Hepatic stellate cell (primary cell): ENCODE measurements around the gene PRRX1.

Experiments used
- DNase-seq: peaks from one replicate; pipeline ENCODE4 v3.0.0; 2011; ENCODE audit warnings: low spot score

PRRX1 gene

DNA sequence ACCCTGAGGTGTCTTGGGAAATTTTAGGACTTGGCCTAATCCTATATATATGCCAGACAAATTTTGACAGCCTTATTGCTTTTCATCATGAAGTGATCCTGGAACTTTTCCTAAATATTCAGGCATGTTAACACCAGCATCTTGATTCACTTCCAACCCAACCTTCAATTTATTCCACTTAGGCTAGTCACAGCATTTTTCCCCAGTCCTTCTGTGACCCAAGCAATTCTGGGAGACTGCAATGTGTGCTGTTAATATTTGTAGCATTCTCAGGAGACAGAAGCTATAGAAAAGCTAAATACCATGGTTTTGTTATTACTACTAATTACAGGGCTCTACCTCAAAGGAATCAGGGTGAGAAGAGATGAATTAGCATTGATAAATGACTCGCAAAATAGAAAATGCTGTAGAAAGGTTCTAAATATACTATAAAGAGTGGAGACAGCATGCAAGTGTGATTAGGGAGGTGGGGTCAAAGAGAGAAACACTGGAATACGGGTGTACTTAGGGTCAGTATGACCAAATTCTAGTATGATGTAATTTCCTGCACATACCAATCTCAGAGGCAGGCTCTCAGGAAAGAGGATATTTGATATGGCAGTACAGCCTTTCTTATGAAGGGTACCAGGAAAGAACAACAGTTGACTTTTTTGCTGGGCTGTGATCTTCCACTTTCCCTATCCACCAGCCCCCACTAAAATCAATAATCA lies 29.1 kb downstream of the PRRX1 start:
- no peak for DNase-seq

DNA sequence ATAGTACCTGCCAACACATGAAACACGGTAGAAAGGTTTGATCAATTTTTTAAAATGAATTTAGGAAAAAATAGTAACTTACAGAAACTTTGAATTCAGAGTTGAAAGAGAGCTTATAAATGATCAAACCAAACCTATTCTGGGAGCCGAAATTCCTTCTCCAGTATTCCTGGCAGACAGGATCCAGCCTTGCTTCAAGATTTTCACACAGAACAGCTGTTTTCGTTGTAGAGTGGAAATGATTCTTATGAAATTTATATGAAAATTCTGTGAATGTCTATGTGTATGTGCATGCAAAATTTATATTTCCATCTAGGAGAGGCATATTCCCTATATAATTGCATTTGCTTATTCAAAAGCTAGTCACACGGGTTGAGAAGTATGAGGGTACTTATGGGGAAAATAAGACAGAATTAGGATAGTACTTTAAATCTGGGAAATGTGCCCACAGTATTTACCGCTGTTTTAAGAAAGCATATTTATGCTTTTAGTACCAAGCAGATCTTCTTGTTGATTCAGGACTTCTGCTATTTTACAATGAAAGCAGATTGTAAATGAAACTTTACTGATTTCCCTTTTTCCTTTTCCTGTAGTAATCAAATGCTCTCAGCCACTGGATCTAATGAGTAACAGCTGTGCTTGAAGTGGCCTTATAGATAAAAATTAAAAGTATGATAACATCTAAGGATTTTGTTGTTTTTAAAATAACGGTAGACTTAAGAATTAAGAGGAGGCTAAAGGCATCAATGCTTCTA lies 30.4 kb downstream of the PRRX1 start:
- DNase-seq = no peak

DNA sequence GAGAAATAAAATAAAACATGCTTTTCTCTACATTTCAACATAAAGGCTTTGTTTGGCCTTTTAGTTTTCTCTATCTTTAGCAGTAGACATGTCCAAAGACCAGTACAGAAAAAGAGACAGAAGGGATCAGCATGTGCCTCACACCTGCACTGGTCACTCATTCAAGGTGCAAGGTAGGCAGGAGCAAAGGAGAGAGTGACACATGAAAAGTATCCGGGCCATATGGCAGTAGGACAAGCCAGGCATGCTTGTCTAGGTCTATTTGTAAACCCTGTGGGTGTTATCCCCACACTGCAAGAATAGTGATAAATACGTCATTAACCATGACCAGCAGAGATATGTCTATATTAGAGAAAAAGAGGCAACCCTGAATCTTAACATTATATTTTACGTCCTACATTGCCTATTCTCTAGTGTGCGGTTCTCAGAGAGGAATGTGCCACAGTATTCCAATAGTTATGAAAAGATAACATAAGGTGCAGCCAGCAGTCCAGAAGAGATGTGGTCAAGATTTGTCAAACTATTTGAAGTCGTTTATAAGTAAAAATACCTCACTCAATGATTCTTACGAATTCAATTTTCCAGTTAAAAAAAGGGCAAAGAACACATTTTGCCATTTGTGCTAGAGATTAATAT lies 32.1 kb downstream of the PRRX1 start:
- DNase-seq = no peak

DNA sequence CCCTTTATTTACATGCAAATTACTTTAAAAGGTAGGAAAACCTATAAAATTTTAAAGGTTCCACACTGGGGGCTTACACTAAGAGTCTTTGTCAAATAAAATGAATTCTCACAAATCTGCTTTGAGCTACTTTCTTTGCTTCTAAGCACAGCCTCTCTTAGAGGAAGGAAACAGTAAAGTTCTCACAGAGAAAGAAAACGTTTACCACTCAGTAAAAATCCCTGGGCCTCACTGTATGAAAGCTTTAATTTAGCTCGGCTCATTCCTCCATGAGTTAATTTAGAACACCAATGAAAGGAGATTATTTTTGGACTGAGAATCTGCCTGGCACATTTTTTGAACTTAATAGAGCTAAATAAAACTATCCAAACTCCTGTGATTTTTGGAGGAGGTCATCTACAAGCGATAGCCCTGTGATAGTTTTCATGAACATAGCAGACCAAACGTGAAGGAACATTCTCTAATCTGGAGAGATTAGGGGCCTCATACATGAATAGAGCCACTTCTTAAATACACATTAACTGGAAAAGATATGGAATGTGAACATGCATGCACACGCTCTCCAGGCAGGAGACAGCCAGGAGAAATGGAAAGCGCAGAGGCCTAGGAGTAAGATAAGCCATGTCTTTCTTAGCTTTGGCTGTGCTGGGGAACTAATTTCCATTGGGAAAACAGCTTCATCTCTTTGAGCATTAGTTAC lies 32.8 kb downstream of the PRRX1 start:
- DNase-seq = no peak

DNA sequence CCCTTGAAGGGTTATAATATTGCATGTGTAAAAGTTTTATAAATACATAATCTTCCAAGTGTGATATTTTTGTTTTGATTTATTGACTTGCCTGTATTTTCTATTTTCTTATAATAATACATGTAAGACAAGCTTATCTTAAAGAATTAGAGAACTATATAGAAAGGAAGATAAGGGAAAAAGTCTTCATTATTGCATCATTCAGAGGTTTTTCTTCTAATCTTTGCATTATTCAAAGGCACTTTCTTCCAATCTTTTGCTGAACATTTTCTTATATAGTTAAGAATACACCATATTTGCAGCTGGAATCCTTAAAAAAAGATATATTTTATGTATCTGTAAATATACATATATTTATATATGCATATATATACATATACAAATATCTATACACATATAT lies 33.4 kb downstream of the PRRX1 start:
- no peak for DNase-seq

DNA sequence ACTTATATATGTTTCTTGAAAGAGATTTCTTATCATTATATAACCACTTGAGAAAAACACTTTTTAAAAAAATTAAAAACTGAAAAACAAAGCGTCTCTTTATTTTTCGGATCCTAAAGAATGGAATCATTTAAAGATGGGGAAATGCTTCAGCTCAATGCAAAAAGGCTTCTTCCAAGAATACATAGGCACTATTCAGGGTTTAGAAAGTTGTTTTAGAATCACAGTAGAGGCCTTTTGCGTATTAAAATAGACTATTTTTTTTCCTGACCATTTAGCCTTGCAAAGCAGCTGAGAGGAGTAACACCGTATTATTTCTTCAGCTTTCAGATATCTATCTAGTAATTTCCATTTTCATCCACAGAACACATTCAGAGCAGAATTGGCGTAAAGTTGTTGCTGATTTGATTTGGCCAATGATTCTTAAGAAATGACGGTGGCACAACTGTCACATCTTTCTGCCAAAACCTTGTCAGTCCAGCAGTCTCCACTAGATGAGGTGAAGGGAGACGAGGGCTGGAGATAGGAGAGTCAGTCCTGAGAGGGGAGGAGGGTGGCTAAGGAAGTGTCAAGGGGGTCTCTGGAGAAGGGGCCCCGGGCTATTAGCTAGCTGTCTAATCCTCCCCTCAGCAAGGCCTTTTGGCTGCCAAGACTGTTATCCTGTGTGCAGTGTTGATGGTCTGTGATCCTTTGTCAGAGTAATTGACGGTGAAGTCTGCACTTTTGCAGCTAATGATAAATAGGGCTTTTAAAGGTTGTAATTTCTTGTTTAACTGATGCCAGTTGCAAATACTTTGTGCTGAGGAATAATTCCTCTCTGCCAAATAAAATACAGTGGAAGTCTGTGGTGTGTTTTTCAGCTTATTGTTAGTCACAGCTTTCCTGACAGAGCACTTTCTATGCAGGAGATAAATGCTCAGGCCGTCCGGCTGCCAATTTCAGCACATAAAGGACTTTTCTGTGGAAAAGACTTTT lies 34.7 kb downstream of the PRRX1 start:
- no peak for DNase-seq

DNA sequence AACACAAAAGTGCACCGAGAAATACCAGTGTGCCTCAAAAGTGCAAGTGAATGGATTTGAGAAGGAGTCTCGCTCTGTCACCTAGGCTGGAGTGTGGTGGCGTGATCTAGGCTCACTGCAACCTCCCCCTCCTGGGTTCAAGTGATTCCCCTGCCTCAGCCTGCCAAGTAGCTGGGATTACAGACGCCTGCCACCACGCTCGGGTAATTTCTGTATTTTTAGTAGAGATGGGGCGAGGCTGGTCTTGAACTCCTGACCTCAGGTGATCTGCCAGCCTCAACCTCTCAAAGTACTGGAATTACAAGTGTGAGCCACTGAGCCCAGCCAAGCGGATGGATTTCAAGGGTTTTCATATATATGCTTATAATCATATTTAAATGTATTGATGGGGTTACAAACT lies 35.8 kb downstream of the PRRX1 start:
- DNase-seq = no peak

DNA sequence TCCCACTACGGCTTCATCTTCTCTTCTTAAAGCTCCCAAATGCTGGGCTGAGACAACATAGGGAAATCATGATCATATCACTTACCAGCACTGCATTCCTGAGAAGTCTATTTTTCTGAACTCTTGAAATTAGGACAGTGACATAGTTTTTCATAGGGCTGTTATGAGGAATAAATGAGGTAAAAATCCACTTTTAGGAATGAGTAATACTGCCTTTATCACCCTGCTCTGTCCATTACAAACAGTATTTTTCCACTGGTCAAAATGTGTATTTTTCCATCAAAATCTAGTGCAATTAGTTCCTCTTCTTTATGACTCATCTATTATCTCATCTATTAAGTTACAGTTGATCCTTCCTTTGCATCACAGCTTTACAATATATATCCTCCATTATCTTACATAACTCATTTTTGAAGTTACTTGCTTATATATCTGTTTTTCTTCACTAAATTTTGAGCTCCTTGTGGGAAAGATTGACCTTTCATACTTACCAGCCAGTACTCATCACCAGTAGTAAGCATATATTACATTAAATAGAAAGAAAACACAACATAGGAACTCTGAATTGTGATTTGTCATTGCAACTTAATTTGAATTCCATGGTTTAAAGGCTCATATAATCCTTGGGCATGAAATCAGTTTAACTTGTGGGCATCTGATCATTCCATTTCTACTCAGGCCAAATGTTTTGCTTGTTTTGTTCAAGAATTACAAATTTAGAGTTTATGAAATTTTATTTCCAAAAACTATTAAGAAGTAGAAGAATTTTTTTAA lies 37.1 kb downstream of the PRRX1 start:
- DNase-seq = no peak

DNA sequence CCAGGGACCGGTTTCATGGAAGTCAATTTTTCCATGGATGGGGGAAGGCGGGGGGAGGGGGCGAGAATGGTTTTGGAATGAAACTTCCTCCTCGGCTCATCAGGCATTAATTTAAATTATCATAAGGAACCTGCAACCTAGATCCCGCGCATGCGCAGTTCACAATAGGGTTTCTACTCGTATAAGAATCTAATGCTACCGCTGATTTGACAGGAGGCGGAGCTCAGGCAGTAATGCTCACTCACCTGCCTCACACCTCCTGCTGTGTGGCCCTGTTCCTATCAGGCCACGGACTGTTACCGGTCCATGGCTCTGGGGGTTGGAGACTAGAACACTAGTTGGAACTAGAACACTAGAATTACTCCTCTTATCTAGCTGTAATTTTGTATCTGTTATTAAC lies 38.0 kb downstream of the PRRX1 start:
- no peak for DNase-seq

DNA sequence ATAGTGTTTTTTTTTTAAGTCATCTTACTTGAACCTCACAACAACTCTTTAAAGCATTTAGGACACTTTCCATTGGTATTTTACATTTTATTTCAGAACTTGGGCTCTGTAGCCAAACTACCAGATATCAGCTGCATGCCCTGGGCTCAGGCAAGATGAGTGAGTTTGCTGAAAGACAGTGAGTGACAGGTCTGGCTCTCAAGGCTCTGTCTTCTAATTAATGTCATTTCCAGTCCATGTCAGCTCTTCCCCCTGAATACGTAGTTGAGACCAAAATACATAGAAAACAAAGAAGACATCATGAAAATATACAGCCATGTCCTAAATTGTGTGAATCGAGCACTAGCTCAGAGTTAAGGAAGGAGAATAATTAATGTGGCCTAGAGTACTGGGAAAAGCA lies 39.7 kb downstream of the PRRX1 start:
- DNase-seq = no peak

DNA sequence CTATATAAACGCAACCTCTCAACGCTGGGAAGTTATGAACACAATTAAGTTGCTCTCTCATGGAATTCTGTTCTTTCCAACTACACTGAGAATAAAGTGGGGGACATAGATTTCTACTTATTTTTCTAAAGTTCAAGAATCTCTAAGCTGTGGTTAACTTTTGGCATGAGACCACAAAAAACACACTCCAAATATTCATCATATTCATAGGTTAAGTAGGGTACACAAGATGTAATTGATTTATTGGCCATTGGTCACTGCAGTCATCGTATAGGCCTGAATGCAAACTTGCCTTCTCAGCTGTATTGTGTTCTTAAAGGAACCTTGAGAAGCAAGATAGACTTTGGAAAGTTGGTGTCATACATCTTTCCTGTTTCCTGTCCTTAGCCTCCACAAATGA lies 40.3 kb downstream of the PRRX1 start:
- no peak for DNase-seq

DNA sequence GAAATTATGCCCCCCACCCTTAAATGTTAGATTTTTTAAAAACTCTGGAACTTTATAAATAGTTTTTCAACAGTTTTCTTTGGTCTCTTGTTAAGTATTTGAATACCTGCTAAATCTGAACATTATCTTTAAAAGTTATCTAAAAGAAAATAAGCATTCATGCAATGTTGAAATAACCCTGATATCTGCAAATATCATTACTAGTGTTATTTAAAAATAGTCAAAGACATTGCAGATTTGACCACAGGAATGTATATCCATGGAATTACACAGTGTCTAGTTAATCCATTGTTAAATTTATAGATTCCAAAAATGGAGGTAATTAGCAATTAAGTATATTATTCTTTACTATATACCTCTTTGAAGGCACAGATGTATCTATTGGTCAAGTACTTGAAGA lies 42.0 kb downstream of the PRRX1 start:
- DNase-seq = no peak

DNA sequence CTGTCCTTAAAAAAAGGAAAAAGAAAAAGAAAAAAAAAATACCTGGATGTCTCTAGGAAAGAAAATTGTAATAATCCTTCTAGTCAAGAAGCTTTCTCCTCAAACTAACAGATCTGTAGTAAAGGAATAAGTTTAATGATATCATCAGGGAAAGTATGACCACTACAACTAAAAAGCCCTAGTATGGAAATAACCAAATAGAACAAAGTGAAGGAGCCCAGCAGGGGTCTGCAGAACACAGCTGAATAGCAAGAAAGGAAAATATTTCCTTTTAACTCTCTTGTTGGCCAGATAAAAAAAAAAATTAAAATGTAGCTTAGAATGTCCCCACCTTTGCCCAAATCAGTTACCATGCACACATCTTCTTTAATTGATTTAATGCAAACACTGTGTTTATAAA lies 43.2 kb downstream of the PRRX1 start:
- no peak for DNase-seq

DNA sequence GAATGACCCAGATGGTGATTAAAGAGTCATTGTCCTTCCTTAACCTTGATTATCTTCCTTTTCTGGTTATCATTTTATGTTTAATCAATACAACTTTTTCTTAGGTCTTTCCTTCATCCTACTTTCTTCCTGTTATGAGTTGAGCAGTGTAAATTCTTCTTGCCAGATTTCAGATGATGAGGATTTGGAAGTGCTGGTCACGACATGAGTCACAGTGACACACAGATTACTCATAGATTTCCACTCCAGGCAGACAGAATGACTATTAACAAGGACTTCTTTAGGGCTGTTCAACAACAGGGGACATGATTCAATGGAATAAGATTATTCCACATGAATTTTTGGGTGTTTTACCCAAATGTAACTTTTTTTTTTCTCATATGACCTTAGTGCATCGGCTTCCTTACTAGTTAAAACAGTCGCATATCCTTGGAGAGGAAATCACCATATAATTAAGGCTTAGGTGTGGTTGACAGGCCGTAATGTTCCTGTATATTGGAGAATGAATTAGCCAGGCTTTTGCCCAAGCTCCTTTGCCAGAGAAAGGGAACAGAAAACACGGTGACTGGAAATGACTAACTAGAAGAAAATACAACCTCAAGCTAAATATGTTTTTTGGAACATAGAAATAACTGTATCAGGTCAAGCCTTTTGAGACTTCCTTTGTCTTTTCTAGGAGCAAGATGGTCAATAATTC lies 44.2 kb downstream of the PRRX1 start:
- DNase-seq = peak; percentile 41

DNA sequence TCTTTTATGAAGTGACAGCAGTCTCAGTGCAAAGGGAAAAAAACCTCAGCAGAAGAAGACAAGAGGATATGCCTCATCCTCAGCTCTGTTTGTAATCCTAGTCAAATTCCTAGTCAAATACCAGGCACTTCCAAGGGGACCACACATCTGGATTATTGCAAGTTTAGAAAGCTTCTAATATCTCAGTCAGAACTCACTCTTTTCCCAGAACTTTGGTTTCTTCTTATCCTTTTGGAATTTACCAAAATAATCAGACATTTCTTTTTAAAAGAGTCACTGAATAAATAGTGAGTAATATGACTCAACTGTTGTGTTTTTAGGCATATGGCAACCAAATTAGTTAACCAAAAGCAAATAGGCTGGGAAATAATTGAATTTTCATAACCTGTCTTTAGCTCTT lies 47.8 kb downstream of the PRRX1 start:
- peak; percentile 58 for DNase-seq

DNA sequence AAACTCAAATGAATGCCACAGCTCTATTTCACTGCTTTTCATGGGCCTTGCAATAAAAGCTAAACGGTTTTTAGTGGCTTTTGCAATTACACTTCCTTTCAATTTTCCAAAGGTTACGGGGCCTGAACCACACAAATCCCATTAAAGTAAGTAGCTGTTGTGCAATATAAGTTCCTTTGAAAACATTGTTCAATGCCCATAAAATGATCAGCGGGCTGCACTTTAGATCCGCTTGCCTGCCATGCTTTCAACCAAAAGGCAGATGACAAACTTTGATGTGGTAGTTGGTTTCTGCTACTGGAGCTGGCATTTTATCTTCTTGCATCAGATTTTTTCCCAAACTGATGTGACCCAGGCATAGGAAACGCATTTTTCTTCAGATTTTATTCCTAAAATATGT lies 50.2 kb downstream of the PRRX1 start:
- no peak for DNase-seq

DNA sequence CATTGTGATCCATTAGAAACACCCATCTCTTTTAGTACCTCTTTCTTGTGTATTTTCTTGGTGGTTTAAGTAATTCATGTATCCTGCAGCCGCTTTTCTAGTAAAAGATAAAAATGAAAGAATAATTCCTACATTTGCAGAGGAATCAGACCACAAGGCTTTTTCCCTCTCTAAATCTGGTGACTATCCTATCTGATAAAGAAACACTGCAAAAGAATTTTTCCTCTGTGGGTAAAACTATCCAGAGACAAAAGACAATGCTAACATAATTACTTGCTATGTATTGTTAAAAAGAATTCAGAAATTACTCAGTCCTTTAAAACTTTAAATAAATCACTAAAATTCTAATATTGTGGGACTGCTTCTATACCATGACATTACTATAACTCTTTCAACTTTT lies 51.0 kb downstream of the PRRX1 start:
- no peak for DNase-seq

DNA sequence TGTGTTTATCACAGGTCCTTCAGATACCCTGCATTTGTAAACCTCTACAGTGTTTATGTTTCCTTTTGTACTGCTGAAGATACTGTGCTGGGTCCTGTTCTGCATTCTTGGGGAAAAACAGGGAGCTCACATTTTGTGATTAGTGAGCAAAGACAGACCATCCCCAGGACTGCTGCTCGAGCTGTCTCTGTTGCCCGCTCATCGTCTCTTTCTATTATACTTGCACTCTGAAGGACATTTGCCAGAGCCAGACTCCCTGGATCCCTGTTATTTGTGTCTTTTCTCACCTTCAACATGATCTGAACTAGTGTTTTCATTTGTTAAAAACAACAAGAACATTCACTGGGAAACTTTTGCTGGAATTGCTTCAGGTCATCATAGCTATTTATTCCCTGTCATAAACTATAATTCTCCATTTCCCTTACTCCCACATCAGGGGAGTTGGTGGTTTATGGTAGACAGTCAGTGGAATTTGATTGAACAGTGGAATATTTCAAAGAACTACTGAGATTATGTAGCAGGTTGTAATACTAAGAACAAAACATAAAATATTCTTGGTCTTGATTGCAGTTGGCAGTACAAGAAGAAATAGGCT lies 53.0 kb downstream of the PRRX1 start:
- no peak for DNase-seq

DNA sequence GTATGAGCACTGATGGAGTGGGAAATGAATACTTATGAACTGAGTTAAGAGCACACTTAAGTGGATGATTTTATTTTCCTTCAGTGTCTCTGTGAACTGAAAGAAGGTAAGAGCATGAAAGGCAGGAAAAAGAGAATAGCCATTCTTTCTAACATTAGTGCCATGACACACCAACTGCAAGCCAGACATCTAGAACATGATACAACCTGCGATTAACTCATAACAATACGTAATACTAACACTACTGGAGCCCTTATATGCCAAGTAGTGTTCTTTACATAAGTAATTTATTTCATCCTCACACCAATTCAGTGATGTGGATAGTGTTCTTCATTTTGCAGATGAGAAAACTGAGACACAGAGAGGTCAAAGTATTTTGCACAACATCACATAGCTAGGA lies 56.7 kb downstream of the PRRX1 start:
- no peak for DNase-seq

DNA sequence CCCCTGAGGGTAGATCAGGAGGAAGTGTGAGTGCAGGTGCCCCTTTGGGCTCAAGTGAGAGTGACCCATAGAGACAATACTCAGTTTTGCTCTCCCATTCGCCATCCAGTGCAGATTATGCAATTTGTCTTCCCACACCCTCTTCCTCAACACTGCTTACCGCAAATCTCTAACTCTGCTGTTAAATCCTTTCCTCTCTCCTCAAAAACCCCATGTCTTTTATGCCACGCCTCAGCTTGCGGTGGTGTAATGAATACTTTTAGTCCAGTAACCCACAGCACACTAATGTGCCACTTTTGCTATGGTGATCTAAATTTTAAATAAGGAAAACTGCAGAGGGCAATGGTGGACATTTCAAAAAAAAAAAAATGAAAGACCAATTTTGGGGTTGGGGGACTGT lies 57.7 kb downstream of the PRRX1 start:
- DNase-seq = no peak
